CD8-positive, alpha-beta memory T cell (primary cell): ENCODE results near the gene BMP3. TPM values are rescaled to one million over a fixed set of nuclear protein-coding genes. Genes with fewer than 3 reads are reported as not detected.

Experiments used
- CTCF ChIA-PET: fragments of 350-600 bp; sonication (Branson Sonifier 250); formaldehyde crosslinking; loops from one replicate; lab custom pipeline; 2021; ENCODE audit warnings: antibody characterized with exemption; lab: Charles Lee
- POLR2A ChIA-PET: fragments of 350-600 bp; sonication (Branson Sonifier 250); formaldehyde crosslinking; loops from one replicate; lab custom pipeline; 2021; ENCODE audit warnings: antibody characterized with exemption; lab: Charles Lee
- DNase-seq, 5 donors: peaks; one replicate each; pipeline versions ENCODE4 v3.0.0 to v3.0.0-alpha.2; 2020 to 2022; ENCODE audit warnings: mixed read lengths in 1 of 5
- H3K27ac ChIP-seq: one replicate; pipeline ENCODE4 v1.7.0; 2013; ENCODE audit warnings: low read depth, mild to moderate bottlenecking, low read length, moderate library complexity
- H3K27me3 ChIP-seq: 2 replicates; pipeline ENCODE4 v1.7.0; 2013; ENCODE audit warnings: low read length, mild to moderate bottlenecking; ENCODE audit not compliant: insufficient read depth, poor library complexity, severe bottlenecking
- H3K36me3 ChIP-seq: 2 replicates; pipeline ENCODE4 v1.7.0; 2013; ENCODE audit warnings: mild to moderate bottlenecking, low read length, moderate library complexity; ENCODE audit not compliant: insufficient read depth
- H3K4me1 ChIP-seq: 2 replicates; pipeline ENCODE4 v1.7.0; 2013; ENCODE audit warnings: mild to moderate bottlenecking, low read length, moderate library complexity; ENCODE audit not compliant: insufficient read depth
- H3K4me3 ChIP-seq: 2 replicates; pipeline ENCODE4 v1.7.0; 2013; ENCODE audit warnings: mild to moderate bottlenecking, low read length
- H3K9me3 ChIP-seq: 2 replicates; pipeline ENCODE4 v1.7.0; 2013; ENCODE audit warnings: mild to moderate bottlenecking, low read length
- H3K27ac Mint-ChIP-seq, 8 donors: one replicate each; pipeline ENCODE4 v1.8.0; 2020 to 2021; ENCODE audit warnings: mixed read lengths in 8 of 8, mild to moderate bottlenecking in 6 of 8, inconsistent platforms in 3 of 8, moderate library complexity in 3 of 8
- H3K27me3 Mint-ChIP-seq, 2 donors: one replicate each; pipeline ENCODE4 v1.8.0; 2020 to 2021; ENCODE audit warnings: mixed read lengths in 2 of 2, mild to moderate bottlenecking in 1 of 2, moderate library complexity in 1 of 2
- H3K36me3 Mint-ChIP-seq, 3 donors: one replicate each; pipeline ENCODE4 v1.8.0; 2020 to 2021; ENCODE audit warnings: mixed read lengths in 3 of 3, inconsistent platforms in 1 of 3, mild to moderate bottlenecking in 1 of 3
- H3K4me1 Mint-ChIP-seq, 3 donors: one replicate each; pipeline ENCODE4 v1.8.0; 2020 to 2021; ENCODE audit warnings: mixed read lengths in 3 of 3, inconsistent platforms in 1 of 3, mild to moderate bottlenecking in 1 of 3
- H3K4me3 Mint-ChIP-seq, 7 donors: one replicate each; pipeline ENCODE4 v1.8.0; 2020 to 2021; ENCODE audit warnings: mixed read lengths in 7 of 7, mild to moderate bottlenecking in 6 of 7, moderate library complexity in 4 of 7, inconsistent platforms in 2 of 7
- H3K9me3 Mint-ChIP-seq, 5 donors: one replicate each; pipeline ENCODE4 v1.8.0; 2020 to 2022; ENCODE audit warnings: mixed read lengths in 5 of 5, mild to moderate bottlenecking in 3 of 5, moderate library complexity in 2 of 5, inconsistent platforms in 1 of 5
- polyA plus RNA-seq: library from polyadenylated mRNA; unstranded; fragments of 300-500 nt; fragmentation: Illumina TruSeq; gene quantifications from one replicate; pipeline ENCODE4 v1.2.3, GENCODE V29; 2021
- total RNA-seq, 2 experiments: library from RNA; stranded (reverse); gene quantifications; one replicate each; pipeline ENCODE4 v1.2.3, GENCODE V29; 2021

BMP3 gene
- total and polyA plus RNA-seq, 3 experiments from 2014 or later = not detected

DNA sequence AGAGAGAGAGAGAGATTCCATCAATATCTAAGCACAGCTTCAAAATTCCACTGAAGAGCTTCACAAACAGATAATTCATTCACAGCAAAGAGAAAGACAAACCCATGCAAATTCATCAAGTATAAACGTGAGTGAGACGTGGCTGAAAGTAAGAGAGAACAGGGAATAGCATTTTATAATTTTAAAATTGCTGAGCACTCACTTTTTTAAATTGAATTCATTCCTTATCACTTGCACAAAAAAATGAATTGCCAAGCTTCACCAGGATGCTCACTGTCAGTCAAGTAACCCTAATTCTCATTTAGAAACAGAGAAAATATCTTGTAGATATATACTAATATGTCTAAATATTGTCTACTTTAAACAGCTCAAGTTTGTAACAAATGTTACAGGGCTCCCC, 40.5 kb downstream of the BMP3 start:
- POLR2A ChIA-PET = no interaction called here
- no peak overlapping the region for H3K4me3 Mint-ChIP-seq

DNA sequence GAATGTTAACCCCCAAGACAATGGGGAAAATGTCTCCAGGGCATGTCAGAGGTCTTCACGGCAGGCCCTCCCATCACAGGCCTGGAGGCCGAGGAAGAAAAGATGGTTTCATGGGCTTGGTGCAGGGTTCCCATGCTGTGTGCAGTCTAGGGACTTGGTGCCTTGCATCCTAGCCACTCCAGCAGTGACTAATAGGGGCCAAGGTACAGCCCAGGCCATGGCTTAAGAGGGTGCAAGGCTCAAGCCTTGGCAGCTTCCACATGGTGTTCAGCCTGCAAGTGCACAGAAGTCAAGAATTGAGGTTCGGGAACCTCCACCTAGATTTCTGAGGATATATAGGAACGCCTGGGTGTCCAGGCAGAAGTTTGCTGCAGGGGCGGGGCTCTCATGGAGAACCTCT, 50.6 kb downstream of the BMP3 start:
- no peak for DNase-seq
- ChIA-PET CTCF (no interaction called here), POLR2A (no interaction called here)

More for the DNA sequence above, 40.5 kb downstream of the BMP3 start:
- H3K27me3 Mint-ChIP-seq = peaks cover 11 to 34% of the 10 kb centered on the region in 2 donors
- no peaks in the 10 kb centered on the region for H3K36me3 Mint-ChIP-seq
- no peak overlapping the region for H3K27ac Mint-ChIP-seq
- Histone ChIP-seq H3K9me3 (no peaks in the 10 kb centered on the region), H3K4me1 (no peaks in the 10 kb centered on the region), H3K27me3 (no peaks in the 10 kb centered on the region), H3K36me3 (no peaks in the 10 kb centered on the region), H3K27ac (no peak overlapping the region), H3K4me3 (no peak overlapping the region)
- CTCF ChIA-PET = interaction anchor here (1.2 to 3.2 kb wide), 2 partner anchors 20 to 281 kb away, joined by 3 to 31 read pairs; no protein-coding TSS in a partner anchor
- H3K4me1 Mint-ChIP-seq = no peaks in the 10 kb centered on the region
- H3K9me3 Mint-ChIP-seq = no peaks in the 10 kb centered on the region
- DNase-seq = no peak

DNA sequence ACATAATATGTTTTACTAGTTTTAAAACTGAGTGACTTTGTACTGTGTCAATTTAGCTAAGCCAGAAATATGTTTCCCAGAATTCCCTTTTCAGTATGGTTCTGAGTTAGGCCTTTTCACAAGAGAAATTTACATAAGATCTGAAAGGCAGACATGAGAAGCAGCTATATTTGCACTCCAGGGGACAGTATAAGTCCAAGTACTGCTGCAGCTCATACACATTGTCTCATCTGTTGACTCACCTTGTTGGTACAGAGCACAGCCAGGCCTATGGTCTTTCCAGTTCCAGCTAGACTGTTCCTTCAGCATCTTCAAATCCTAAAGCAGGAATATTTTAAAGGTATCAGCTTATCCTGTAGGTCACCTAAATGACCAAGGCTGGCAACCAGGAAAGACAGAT, 53.5 kb downstream of the BMP3 start:
- H3K4me1 Mint-ChIP-seq = no peaks in the 10 kb centered on the region
- POLR2A ChIA-PET = no interaction called here
- Histone ChIP-seq H3K36me3 (no peaks in the 10 kb centered on the region), H3K27ac (no peak overlapping the region), H3K4me1 (no peaks in the 10 kb centered on the region), H3K27me3 (no peaks in the 10 kb centered on the region), H3K4me3 (no peak overlapping the region), H3K9me3 (no peaks in the 10 kb centered on the region)
- H3K27ac Mint-ChIP-seq = no peak overlapping the region
- peaks cover 3 to 8% of the 10 kb centered on the region in 2 donors for H3K27me3 Mint-ChIP-seq
- no peak for DNase-seq
- no peak overlapping the region for H3K4me3 Mint-ChIP-seq
- H3K9me3 Mint-ChIP-seq = peaks cover 0 to 4% (median 0%) of the 10 kb centered on the region in 5 donors
- no peaks in the 10 kb centered on the region for H3K36me3 Mint-ChIP-seq
- CTCF ChIA-PET = interaction anchor here (1.0 kb wide), 1 partner anchor 26 kb away, joined by 3 read pairs; no protein-coding TSS in a partner anchor

More for the DNA sequence above, 50.6 kb downstream of the BMP3 start:
- Histone ChIP-seq H3K9me3 (no peaks in the 10 kb centered on the region), H3K36me3 (no peaks in the 10 kb centered on the region), H3K27me3 (no peaks in the 10 kb centered on the region), H3K27ac (no peak overlapping the region), H3K4me1 (no peaks in the 10 kb centered on the region), H3K4me3 (no peak overlapping the region)
- no peak overlapping the region for H3K27ac Mint-ChIP-seq
- no peaks in the 10 kb centered on the region for H3K36me3 Mint-ChIP-seq
- no peak overlapping the region for H3K4me3 Mint-ChIP-seq
- H3K9me3 Mint-ChIP-seq = peaks cover 0 to 4% (median 0%) of the 10 kb centered on the region in 5 donors
- H3K27me3 Mint-ChIP-seq = peaks cover 11 to 23% of the 10 kb centered on the region in 2 donors
- no peaks in the 10 kb centered on the region for H3K4me1 Mint-ChIP-seq

DNA sequence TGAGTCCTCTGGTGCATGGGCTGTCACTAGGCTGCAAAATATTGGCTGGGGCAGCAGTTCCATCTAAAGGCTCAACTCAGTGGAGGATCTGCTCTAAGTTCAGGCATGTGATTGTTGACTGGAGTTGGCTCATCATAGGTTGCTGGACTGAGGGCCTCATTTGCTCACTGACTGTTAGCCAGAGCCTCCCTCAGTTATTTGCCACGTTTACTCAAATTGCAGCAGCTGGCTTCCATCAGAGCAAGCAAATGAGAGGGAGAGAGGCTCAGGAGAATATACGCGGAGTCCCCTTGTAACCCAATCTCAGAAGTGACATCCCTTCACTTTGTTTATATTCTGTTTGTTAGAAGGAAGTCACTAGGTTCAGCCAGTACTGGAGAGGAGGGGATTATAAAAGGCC, 54.1 kb downstream of the BMP3 start:
- Histone ChIP-seq H3K27me3 (no peaks in the 10 kb centered on the region), H3K4me3 (no peak overlapping the region), H3K27ac (no peak overlapping the region), H3K9me3 (no peaks in the 10 kb centered on the region), H3K36me3 (no peaks in the 10 kb centered on the region), H3K4me1 (no peaks in the 10 kb centered on the region)
- Mint-ChIP-seq H3K36me3 (no peaks in the 10 kb centered on the region), H3K27ac (no peak overlapping the region), H3K9me3 (peaks cover 0 to 4% (median 0%) of the 10 kb centered on the region in 5 donors), H3K4me1 (no peaks in the 10 kb centered on the region), H3K27me3 (peaks cover 3 to 8% of the 10 kb centered on the region in 2 donors), H3K4me3 (no peak overlapping the region)
- DNase-seq = no peak
- POLR2A ChIA-PET = no interaction called here
- CTCF ChIA-PET = interaction anchor here (1.0 to 1.7 kb wide), 2 partner anchors 15 to 25 kb away, joined by 3 to 5 read pairs; no protein-coding TSS in a partner anchor

DNA sequence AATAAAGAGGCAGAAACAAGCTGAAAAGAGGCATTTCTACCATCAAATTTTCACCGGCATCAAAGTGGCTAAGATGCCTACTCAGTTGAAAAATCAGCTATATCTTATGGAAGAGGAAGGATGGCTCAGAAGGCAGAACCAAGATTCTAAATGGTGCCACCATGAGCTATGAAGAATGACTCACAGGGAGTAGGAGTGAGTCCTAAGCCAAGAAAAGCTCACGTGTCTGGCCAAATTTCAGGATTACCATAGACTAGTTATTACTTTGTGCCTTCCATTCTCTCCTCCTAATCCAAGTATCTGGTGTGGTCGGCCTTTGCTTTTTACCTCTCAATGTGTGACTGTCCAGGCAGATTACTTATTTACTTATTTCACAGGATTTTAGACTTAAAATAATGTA, 54.8 kb downstream of the BMP3 start:
- H3K4me3 Mint-ChIP-seq = no peak overlapping the region
- DNase-seq = no peak
- no peak overlapping the region for H3K4me3 ChIP-seq
- peaks cover 3 to 4% of the 10 kb centered on the region in 2 donors for H3K27me3 Mint-ChIP-seq
- H3K27ac ChIP-seq = no peak overlapping the region
- no peaks in the 10 kb centered on the region for H3K9me3 ChIP-seq
- no peaks in the 10 kb centered on the region for H3K4me1 Mint-ChIP-seq
- CTCF ChIA-PET = interaction anchor here (1.7 kb wide), 1 partner anchor 15 kb away, joined by 5 read pairs; no protein-coding TSS in a partner anchor
- no peaks in the 10 kb centered on the region for H3K36me3 Mint-ChIP-seq
- H3K36me3 ChIP-seq = no peaks in the 10 kb centered on the region
- H3K4me1 ChIP-seq = no peaks in the 10 kb centered on the region
- POLR2A ChIA-PET = no interaction called here
- H3K27me3 ChIP-seq = no peaks in the 10 kb centered on the region
- H3K9me3 Mint-ChIP-seq = peaks cover 0 to 4% (median 0%) of the 10 kb centered on the region in 5 donors
- no peak overlapping the region for H3K27ac Mint-ChIP-seq

DNA sequence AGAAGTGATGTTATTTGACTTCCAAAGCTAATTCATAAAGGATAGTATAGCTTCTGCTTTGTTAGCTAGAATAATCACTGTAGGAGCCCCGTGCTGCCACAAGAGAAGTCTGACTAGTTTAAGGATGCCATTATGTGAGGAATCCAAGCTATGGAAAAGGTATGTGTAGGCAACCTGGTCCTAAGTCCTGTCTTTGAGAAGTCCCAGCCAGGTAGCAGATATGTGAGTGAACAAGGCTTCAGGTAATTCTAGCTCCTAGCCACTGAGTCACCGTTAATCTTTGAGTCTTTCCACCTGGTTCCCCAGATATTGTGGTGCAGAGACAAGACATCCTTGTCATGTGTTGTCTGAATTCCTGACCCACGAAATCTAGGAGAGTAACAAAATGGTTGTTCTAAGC, 55.5 kb downstream of the BMP3 start:
- Histone ChIP-seq H3K4me3 (no peak overlapping the region), H3K27me3 (no peaks in the 10 kb centered on the region), H3K27ac (no peak overlapping the region), H3K36me3 (no peaks in the 10 kb centered on the region), H3K4me1 (no peaks in the 10 kb centered on the region), H3K9me3 (no peaks in the 10 kb centered on the region)
- H3K27ac Mint-ChIP-seq = no peak overlapping the region
- POLR2A ChIA-PET = no interaction called here
- H3K4me3 Mint-ChIP-seq = no peak overlapping the region
- DNase-seq = no peak
- H3K4me1 Mint-ChIP-seq = no peaks in the 10 kb centered on the region
- peaks cover 0 to 4% of the 10 kb centered on the region in 2 donors for H3K27me3 Mint-ChIP-seq
- no peaks in the 10 kb centered on the region for H3K36me3 Mint-ChIP-seq
- CTCF ChIA-PET = interaction anchor here (1.7 kb wide), 1 partner anchor 16 kb away, joined by 5 read pairs; no protein-coding TSS in a partner anchor
- H3K9me3 Mint-ChIP-seq = peaks cover 0 to 4% (median 0%) of the 10 kb centered on the region in 5 donors

DNA sequence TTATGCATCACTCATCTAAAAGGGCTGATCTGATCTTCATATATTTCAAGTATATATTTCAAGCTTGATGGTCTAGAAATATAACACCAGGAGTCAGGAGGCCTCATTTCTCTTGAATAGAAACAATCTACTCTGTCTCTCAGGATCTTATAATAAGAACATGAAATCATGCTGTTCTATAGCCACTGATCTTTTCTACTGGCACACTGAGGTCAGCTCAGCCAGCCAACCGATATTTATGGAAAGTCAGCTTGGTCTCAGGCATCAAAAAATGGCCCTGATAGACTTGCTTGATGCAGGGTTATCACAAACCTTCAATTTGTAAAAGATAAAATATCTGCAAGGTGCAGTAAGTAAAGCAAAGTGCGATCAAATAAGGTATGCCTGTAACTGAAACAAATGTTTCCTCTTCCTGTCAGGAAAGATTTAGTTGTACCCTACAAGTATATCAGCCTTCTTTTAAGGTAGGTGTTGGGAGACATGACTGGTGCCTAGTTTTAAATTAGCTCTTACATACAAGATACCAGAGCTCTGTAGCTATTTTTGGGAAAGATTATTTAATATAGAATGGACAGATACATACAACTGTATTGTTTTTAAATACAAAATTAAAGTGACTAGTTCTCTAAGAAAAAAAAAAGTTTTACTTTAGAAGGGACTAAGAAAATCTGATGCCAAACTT, 63.4 kb downstream of the BMP3 start:
- Histone ChIP-seq H3K9me3 (no peaks in the 10 kb centered on the region), H3K27ac (no peak overlapping the region), H3K4me3 (no peak overlapping the region), H3K4me1 (no peaks in the 10 kb centered on the region), H3K36me3 (no peaks in the 10 kb centered on the region), H3K27me3 (no peaks in the 10 kb centered on the region)
- peaks cover 0 to 5% of the 10 kb centered on the region in 2 donors for H3K27me3 Mint-ChIP-seq
- H3K27ac Mint-ChIP-seq = no peak overlapping the region
- DNase-seq = no peak
- no peaks in the 10 kb centered on the region for H3K4me1 Mint-ChIP-seq
- no peak overlapping the region for H3K4me3 Mint-ChIP-seq
- ChIA-PET CTCF (no interaction called here), POLR2A (no interaction called here)
- no peaks in the 10 kb centered on the region for H3K36me3 Mint-ChIP-seq
- no peaks in the 10 kb centered on the region for H3K9me3 Mint-ChIP-seq

DNA sequence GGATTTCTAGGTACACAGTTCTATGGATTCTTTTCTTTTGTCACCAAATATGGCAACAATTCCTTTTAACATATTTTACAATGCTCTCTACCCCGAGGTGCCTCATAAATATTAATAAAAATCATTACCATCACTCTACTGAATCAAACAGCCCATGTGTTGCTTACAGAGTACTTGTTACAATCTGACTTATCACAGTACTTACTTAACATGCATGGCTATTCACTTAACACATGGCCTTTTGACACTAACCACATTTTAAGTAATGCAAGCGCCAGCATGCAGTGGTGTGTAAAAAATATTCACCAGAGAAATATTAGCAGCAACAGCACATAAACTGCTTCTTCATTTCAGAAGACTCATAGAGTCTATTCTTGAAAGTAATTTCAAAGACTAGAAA, 64.9 kb downstream of the BMP3 start:
- ChIA-PET CTCF (no interaction called here), POLR2A (no interaction called here)
- no peaks in the 10 kb centered on the region for H3K4me1 ChIP-seq
- H3K9me3 Mint-ChIP-seq = no peaks in the 10 kb centered on the region
- H3K27ac Mint-ChIP-seq = no peak overlapping the region
- H3K4me1 Mint-ChIP-seq = no peaks in the 10 kb centered on the region
- no peaks in the 10 kb centered on the region for H3K9me3 ChIP-seq
- no peak overlapping the region for H3K4me3 Mint-ChIP-seq
- H3K27ac ChIP-seq = no peak overlapping the region
- H3K36me3 ChIP-seq = no peaks in the 10 kb centered on the region
- H3K36me3 Mint-ChIP-seq = peaks cover 0 to 3% (median 0%) of the 10 kb centered on the region in 3 donors
- no peak overlapping the region for H3K4me3 ChIP-seq
- peaks cover 0 to 5% of the 10 kb centered on the region in 2 donors for H3K27me3 Mint-ChIP-seq
- no peak for DNase-seq
- no peaks in the 10 kb centered on the region for H3K27me3 ChIP-seq
